Lung (tissue), 12 donors: ENCODE measurements around the gene CENPP. TPM values are rescaled to one million over a fixed set of nuclear protein-coding genes. Genes with fewer than 3 reads are reported as not detected.

ENCODE experiments used
- ATAC-seq: fragments of 200-7000 bp; cut with Tn5 transposase; one replicate; pipeline ENCODE4 v1.9.1; 2020; ENCODE audit warnings: moderate number of reproducible peaks; ENCODE audit not compliant: insufficient read depth, low FRiP score
- DNase-seq, 3 donors: peaks; one replicate each; pipeline ENCODE4 v3.0.0-alpha.2; 2013 to 2017
- H3K27ac ChIP-seq, 2 donors: one replicate each; pipeline ENCODE4 v1.5.1; 2013; ENCODE audit warnings: mild to moderate bottlenecking in 2 of 2, moderate library complexity in 2 of 2, control low read depth in 1 of 2, inconsistent platforms in 1 of 2, low read depth in 1 of 2, low read length in 1 of 2
- H3K27me3 ChIP-seq, 3 donors: one replicate each; pipeline ENCODE4 v1.5.1; 2013; ENCODE audit warnings: low read length in 2 of 3; ENCODE audit not compliant: control insufficient read depth in 3 of 3, insufficient read depth in 3 of 3
- H3K36me3 ChIP-seq, 4 donors: one replicate each; pipeline ENCODE4 v1.5.1; 2013; ENCODE audit warnings: low read length in 4 of 4, mild to moderate bottlenecking in 1 of 4, moderate library complexity in 1 of 4; ENCODE audit not compliant: control insufficient read depth in 4 of 4, insufficient read depth in 4 of 4
- H3K4me1 ChIP-seq, 5 donors: one replicate each; pipeline ENCODE4 v1.5.1; 2013; ENCODE audit warnings: low read length in 5 of 5, mild to moderate bottlenecking in 2 of 5, moderate library complexity in 1 of 5; ENCODE audit not compliant: control insufficient read depth in 5 of 5, insufficient read depth in 5 of 5
- H3K4me3 ChIP-seq: one replicate; pipeline ENCODE4 v1.5.1; 2013; ENCODE audit warnings: mild to moderate bottlenecking, control low read depth, moderate library complexity
- H3K9ac ChIP-seq, 2 donors: one replicate each; pipeline ENCODE4 v1.5.1; 2013; ENCODE audit warnings: low read length in 2 of 2, control low read depth in 1 of 2; ENCODE audit not compliant: insufficient read depth in 1 of 2
- H3K9me3 ChIP-seq, 4 donors: one replicate each; pipeline ENCODE4 v1.5.1; 2013; ENCODE audit warnings: low read length in 3 of 4, mild to moderate bottlenecking in 1 of 4, moderate library complexity in 1 of 4; ENCODE audit not compliant: control insufficient read depth in 4 of 4, insufficient read depth in 3 of 4
- CTCF ChIP-seq: IDR thresholded peaks from 2 replicates; pipeline ENCODE4 v1.5.1; 2012; ENCODE audit warnings: mild to moderate bottlenecking; ENCODE audit errors: control extremely low read depth, extremely low read depth
- WGBS, 2 donors: extraction: QIAGEN DNeasy Blood & Tissue Kit; methylation state at CpG; one replicate each; pipeline ENCODE4 v1.1.7; 2013; 5-methylcytosine and 5-hydroxymethylcytosine counted together
- polyA plus RNA-seq, 2 donors: library from polyadenylated mRNA; stranded (reverse); fragments of 200-250 nt; gene quantifications; one replicate each; pipeline ENCODE4 v1.2.1, GENCODE V29; 2013
- total RNA-seq, 2 donors: library from RNA; depleted of rRNA in 1 of 2; stranded (reverse); fragments of >200 nt in 1 of 2; gene quantifications; one replicate each; pipeline ENCODE4 v1.2.1, GENCODE V29; 2014 to 2021
- donor health status: control.
- donor health status: control.
- donor health status: Bipolar disorder and iron deficiency.
- donor health status: healthy.
- donor health status: DM: yes; HTN: yes; CAD: no.

Gene CENPP
- total and polyA plus RNA-seq, 4 donors: 1.2 to 11.8 (median 2.9) TPM

GRCh38 chr9:92641092-92641809 lies 315.5 kb downstream of the CENPP start:
- WGBS, 2 donors: 94% methylated on average over 20 of the region's 20 CpGs
- Histone ChIP-seq H3K4me1 (no peaks in the 10 kb centered on the region), H3K36me3 (peaks cover 30 to 55% (median 33%) of the 10 kb centered on the region in 4 donors), H3K4me3 (no peak overlapping the region), H3K9ac (no peak overlapping the region), H3K9me3 (no peaks in the 10 kb centered on the region), H3K27ac (no peak overlapping the region), H3K27me3 (no peaks in the 10 kb centered on the region)
- DNase-seq (no peak), ATAC-seq (no peak)
- no peak for TF ChIP-seq CTCF

- no peak overlapping the region for H3K27ac ChIP-seq
- H3K9ac ChIP-seq: no peak overlapping the region
- no peaks in the 10 kb centered on the region for H3K4me1 ChIP-seq
- no peak overlapping the region for H3K4me3 ChIP-seq
- H3K9me3 ChIP-seq: no peaks in the 10 kb centered on the region
- DNase-seq (no peak), ATAC-seq (no peak)
- peaks cover 31 to 51% (median 33%) of the 10 kb centered on the region in 4 donors for H3K36me3 ChIP-seq
- WGBS, 2 donors: 95% methylated on average over 8 of the region's 8 CpGs
- H3K27me3 ChIP-seq: no peaks in the 10 kb centered on the region
- no peak for TF ChIP-seq CTCF
Observed at GRCh38 chr9:92642041-92642451, 316.3 kb downstream of the CENPP start.

- Histone ChIP-seq H3K27ac (no peak overlapping the region), H3K36me3 (peaks cover 31 to 48% (median 33%) of the 10 kb centered on the region in 4 donors), H3K4me1 (no peaks in the 10 kb centered on the region), H3K4me3 (no peak overlapping the region), H3K9ac (no peak overlapping the region), H3K9me3 (no peaks in the 10 kb centered on the region), H3K27me3 (no peaks in the 10 kb centered on the region)
- no peak for TF ChIP-seq CTCF
- WGBS, 2 donors: 95 to 97% methylated on average over 7 of the region's 7 CpGs
- ATAC-seq (no peak), DNase-seq (no peak)
Observed at GRCh38 chr9:92642564-92642963, 316.8 kb downstream of the CENPP start.
